Osteocyte (in vitro differentiated cells): ENCODE results near the gene UBE2R2. TPM values are rescaled to one million over a fixed set of nuclear protein-coding genes. Genes with fewer than 3 reads are reported as not detected.

Experiments used
- DNase-seq: peaks from one replicate; pipeline ENCODE4 v3.0.0; 2021; ENCODE audit warnings: mixed read lengths; ENCODE audit not compliant: unreplicated experiment; ENCODE audit errors: extremely low spot score
- H3K27ac Mint-ChIP-seq: one replicate; pipeline ENCODE4 v1.8.0; 2021; ENCODE audit warnings: mild to moderate bottlenecking, mixed read lengths; ENCODE audit not compliant: unreplicated experiment
- H3K27me3 Mint-ChIP-seq: one replicate; pipeline ENCODE4 v1.8.0; 2021; ENCODE audit warnings: mixed read lengths; ENCODE audit not compliant: unreplicated experiment
- H3K36me3 Mint-ChIP-seq: one replicate; pipeline ENCODE4 v1.8.0; 2021; ENCODE audit warnings: mixed read lengths; ENCODE audit not compliant: unreplicated experiment
- H3K4me1 Mint-ChIP-seq: one replicate; pipeline ENCODE4 v1.8.0; 2021; ENCODE audit warnings: mixed read lengths; ENCODE audit not compliant: unreplicated experiment
- H3K4me3 Mint-ChIP-seq: one replicate; pipeline ENCODE4 v1.8.0; 2021; ENCODE audit warnings: mild to moderate bottlenecking, moderate library complexity, mixed read lengths; ENCODE audit not compliant: unreplicated experiment
- H3K9me3 Mint-ChIP-seq: one replicate; pipeline ENCODE4 v1.8.0; 2021; ENCODE audit warnings: mixed read lengths; ENCODE audit not compliant: unreplicated experiment
- total RNA-seq: library from RNA; stranded (reverse); gene quantifications from 2 replicates; pipeline ENCODE4 v1.2.1, GENCODE V29; 2021
- TF ChIP-seq, protein P1 (sequence below): fragments of 200-600 bp; sonication (generic); IDR thresholded peaks from 2 replicates; pipeline ENCODE4 v1.5.0; 2021; ENCODE audit warnings: antibody characterized with exemption, mild to moderate bottlenecking, moderate library complexity

UBE2R2 gene
- total RNA-seq, 1 donor from 2014 or later, result 48.1 TPM

DNA sequence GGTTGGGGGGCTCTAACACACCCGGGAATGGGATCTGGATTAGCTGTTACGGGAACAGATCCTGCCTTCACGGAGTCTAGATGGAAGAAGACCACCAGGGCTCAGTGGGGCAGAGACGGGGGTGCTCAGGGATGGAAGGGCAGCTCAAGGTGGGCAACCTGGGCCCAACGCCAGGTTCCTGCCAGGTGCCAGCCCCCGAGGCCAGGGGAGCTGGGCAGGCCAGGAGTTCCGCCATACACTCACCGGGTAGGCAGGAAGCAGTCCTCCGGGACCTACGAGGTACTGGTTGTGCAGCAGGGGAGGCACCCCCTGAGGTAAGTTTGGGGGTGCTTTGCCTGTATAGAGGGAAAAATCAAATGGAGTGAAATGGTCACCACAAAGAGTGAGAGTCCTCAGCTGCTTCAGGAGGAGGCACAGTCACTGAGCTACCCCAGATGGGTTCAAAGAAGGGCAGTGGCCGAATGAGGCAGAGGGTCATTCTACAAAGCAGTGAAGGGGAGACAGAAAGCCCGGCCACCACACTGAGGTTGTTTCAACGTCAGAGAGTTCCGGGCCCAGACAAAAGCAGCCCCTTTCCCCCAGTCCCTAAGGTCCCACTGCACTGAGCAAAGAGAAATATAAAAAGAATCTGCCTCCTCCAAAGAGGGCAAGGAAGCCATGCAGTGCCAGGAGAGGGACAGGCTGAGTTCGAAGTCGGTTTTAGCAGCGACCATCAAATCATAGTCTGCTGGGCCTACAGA is 110.0 kb downstream of the UBE2R2 start:
- Mint-ChIP-seq H3K36me3 (peaks cover 31% of the 10 kb centered on the region), H3K9me3 (no peaks in the 10 kb centered on the region), H3K4me3 (no peak overlapping the region), H3K4me1 (peaks cover 4% of the 10 kb centered on the region), H3K27ac (no peak overlapping the region), H3K27me3 (no peaks in the 10 kb centered on the region)
- TF ChIP-seq, protein P1, sequence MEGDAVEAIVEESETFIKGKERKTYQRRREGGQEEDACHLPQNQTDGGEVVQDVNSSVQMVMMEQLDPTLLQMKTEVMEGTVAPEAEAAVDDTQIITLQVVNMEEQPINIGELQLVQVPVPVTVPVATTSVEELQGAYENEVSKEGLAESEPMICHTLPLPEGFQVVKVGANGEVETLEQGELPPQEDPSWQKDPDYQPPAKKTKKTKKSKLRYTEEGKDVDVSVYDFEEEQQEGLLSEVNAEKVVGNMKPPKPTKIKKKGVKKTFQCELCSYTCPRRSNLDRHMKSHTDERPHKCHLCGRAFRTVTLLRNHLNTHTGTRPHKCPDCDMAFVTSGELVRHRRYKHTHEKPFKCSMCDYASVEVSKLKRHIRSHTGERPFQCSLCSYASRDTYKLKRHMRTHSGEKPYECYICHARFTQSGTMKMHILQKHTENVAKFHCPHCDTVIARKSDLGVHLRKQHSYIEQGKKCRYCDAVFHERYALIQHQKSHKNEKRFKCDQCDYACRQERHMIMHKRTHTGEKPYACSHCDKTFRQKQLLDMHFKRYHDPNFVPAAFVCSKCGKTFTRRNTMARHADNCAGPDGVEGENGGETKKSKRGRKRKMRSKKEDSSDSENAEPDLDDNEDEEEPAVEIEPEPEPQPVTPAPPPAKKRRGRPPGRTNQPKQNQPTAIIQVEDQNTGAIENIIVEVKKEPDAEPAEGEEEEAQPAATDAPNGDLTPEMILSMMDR, result no peak
- no peak for DNase-seq

DNA sequence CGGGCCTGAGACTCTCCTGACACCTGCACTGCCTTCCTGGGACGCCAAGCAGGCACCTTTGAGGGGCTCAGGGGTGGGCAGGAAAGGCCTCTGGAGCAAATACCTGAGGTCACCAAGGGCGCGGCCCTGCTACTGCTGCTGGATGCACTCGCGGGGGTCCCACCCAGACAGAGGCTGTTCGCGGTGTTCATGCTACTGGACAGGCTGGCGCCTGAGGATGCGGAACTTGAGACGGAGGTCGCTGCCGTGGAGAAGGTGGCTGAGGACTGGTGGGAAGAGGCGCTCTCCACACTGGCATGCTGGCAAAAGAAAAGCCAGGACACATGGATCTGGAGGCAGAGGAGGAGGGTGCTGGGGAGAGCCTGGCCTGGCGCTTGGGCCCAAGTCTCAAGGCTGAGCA is 110.7 kb downstream of the UBE2R2 start:
- no peaks in the 10 kb centered on the region for H3K27me3 Mint-ChIP-seq
- no peak overlapping the region for H3K4me3 Mint-ChIP-seq
- H3K27ac Mint-ChIP-seq, result no peak overlapping the region
- H3K36me3 Mint-ChIP-seq, result peaks cover 35% of the 10 kb centered on the region
- H3K9me3 Mint-ChIP-seq, result no peaks in the 10 kb centered on the region
- H3K4me1 Mint-ChIP-seq, result peaks cover 4% of the 10 kb centered on the region
- no peak for DNase-seq
- TF ChIP-seq, protein P1, result no peak

- TF ChIP-seq, protein P1, result no peak
- no peak overlapping the region for H3K4me3 Mint-ChIP-seq
- no peak for DNase-seq
- H3K27me3 Mint-ChIP-seq, result no peaks in the 10 kb centered on the region
- H3K9me3 Mint-ChIP-seq, result no peaks in the 10 kb centered on the region
- no peak overlapping the region for H3K27ac Mint-ChIP-seq
- H3K4me1 Mint-ChIP-seq, result no peaks in the 10 kb centered on the region
- H3K36me3 Mint-ChIP-seq, result peaks cover 57% of the 10 kb centered on the region
These were observed 114.4 kb downstream of the UBE2R2 start for GRCh38 chr9:33931326-33931725.

DNA sequence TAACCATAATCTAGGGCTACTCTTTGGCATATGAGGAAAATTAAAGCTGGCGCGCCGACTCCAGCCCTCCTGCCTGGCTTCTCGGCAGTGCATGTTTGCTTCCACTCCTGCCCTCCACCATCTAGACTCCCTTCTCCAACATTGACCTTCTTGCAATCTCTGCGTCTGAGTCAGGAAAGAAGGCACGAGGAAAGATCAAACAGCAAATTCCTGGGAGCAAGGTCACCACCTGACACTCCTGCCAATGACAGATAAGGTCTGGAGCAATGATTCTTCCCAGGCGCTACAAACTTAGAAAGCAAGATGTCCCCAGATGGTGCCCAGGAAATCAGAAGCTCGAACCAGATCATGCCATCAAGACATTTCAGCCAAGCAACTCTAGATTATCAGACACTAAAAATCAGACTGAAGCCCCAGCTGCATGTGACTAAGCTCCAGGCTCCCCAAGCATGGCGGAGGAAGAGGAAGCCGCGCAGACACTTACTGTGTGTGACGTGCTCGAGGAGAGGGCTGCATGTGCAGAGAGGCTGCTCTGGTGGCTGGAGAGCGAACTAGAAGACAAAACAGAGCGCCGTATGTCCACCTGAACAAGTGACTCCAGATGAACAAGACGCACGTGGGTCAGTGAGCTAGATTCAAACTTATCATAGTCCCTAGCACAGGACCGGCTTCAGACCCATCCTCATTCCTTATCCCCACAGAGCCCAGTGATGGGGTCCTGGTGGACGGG is 115.3 kb downstream of the UBE2R2 start:
- H3K9me3 Mint-ChIP-seq, result no peaks in the 10 kb centered on the region
- TF ChIP-seq, protein P1, result no peak
- H3K4me1 Mint-ChIP-seq, result no peaks in the 10 kb centered on the region
- H3K27me3 Mint-ChIP-seq, result no peaks in the 10 kb centered on the region
- H3K4me3 Mint-ChIP-seq, result no peak overlapping the region
- H3K36me3 Mint-ChIP-seq, result peaks cover 60% of the 10 kb centered on the region
- DNase-seq, result no peak
- H3K27ac Mint-ChIP-seq, result peak overlapping the region; percentile 15

GRCh38 chr9:33934188-33934878 is 117.4 kb downstream of the UBE2R2 start:
- H3K27ac Mint-ChIP-seq, result no peak overlapping the region
- peaks cover 58% of the 10 kb centered on the region for H3K36me3 Mint-ChIP-seq
- H3K4me1 Mint-ChIP-seq, result peaks cover 1% of the 10 kb centered on the region
- DNase-seq, result no peak
- H3K4me3 Mint-ChIP-seq, result no peak overlapping the region
- no peaks in the 10 kb centered on the region for H3K27me3 Mint-ChIP-seq
- H3K9me3 Mint-ChIP-seq, result no peaks in the 10 kb centered on the region
- TF ChIP-seq, protein P1, result no peak
